K562 (cell line): ENCODE data around the gene SMCP.

Experiments
- BCLAF1 ChIP-seq, 2 experiments: fragments of 450-650 bp in 1 of 2; IDR thresholded peaks; 2 replicates each; pipeline ENCODE4 v1.6.1; 2011 to 2017; ENCODE audit warnings: low read depth in 2 of 2, antibody characterized with exemption in 1 of 2, borderline replicate concordance in 1 of 2, low read length in 1 of 2, mild to moderate bottlenecking in 1 of 2, mixed read lengths in 1 of 2; ENCODE audit not compliant: control insufficient read depth in 1 of 2
- DPF2 ChIP-seq: fragments of 450-650 bp; IDR thresholded peaks from 2 replicates; pipeline ENCODE4 v1.6.1; 2016
- HDAC6 ChIP-seq: IDR thresholded peaks from 2 replicates; pipeline ENCODE4 v1.6.1; 2012; ENCODE audit warnings: low read depth, mild to moderate bottlenecking, control low read depth, inconsistent platforms, low read length, moderate library complexity
- ZFP36 ChIP-seq: fragments of 150-350 bp; IDR thresholded peaks from 2 replicates; pipeline ENCODE4 v1.6.1; 2018; ENCODE audit warnings: low read length, low read depth; ENCODE audit not compliant: partially characterized antibody

DNA sequence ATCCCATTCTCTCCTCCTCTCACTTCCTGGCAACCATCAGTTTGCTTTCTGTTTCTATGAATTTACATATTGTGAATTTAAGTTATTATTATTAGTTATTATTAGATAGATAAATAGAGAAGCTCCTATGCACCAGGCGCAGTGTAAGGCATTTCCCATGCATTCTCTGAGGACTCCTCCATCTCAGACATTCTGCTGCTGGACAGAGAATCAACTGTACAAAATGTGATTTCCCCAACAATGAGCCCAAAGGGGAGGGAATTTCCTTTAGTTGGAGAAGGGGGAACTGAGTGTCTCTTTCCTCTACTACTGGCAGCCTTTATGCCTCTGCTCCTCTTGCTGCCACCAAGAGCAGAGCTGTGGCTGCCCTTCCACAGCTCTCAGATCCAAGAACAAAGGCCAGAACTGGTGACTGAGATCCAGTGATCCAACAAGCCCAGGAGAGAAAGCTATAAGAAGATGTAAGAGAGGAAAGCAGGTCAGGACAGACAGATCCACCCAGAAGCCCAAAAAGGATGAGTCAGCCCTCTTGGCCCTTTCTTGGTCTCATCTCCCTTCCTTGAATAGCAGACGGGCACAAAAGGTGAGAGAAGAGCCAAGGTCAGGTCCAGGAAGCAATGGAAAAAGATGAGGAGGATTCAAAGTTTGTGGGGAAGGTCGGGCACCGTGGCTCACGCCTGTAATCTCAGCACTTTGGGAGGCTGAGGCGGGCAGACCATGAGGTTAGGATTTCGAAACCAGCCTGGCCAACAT, 26.7 kb downstream of the SMCP start:
- TF ChIP-seq HDAC6 (no peak), BCLAF1 (IDR thresholded peaks at IDR 0.05; ENCODE audit: borderline replicate concordance in 1 of 2, control insufficient read depth in 1 of 2, low read depth in 2 of 2, low read length in 1 of 2) (no peak), DPF2 (no peak), ZFP36 (no peak)
